ENCODE results near the gene KANK4.

KANK4 gene

DNA sequence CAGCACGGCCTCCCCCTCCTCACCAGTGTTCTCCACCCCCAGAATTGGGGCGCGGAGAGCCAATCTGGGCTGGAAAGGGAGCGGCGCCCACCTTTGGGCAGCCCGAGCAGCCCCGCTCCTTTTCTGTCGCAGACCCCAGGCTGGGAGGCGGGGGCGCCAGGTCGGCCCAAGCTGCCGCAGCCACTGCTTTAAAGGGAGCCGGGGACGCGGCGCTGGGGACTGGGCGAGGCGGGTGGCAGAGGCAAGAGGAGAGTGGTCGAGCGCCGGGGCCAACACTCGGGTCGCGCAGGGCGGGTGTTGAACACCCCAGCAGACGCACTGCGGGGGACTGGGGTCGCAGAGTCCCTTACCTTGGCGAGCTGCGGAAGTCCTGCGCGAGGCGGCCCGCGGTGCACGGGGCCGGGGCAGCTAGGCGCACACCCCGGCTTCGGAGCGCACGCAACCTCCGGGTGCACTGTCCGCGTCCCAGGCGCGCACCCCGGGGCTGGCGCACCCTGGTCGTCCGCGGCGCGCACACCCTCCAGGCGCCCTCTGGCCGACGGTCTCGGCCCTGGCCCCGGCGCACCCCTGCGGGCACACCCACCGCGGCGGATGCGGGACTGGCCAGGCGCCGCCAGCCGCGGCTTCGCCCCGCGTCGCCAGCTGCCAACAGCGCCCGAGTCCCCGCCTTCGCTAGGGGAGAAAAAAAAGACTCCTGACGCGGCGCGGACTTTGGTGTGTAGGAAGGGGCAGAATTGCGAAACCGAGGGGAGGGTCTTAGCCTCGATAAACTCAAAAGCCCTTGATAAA lies at the start of gene KANK4:
Gene KANK4, minus strand, starts transcription at position 679 of the 789 bp plus-strand sequence. CDS start 37,870 bp downstream, outside the sequence.
- DNase-seq (ENCODE audit: low spot score), result no peak

- DNase-seq (ENCODE audit: low spot score), result no peak
Observed at GRCh38 chr1:62368989-62369388, 49.8 kb upstream of the KANK4 start.

- no peak for DNase-seq (ENCODE audit: low spot score)
Observed at GRCh38 chr1:62367005-62367557, 47.8 kb upstream of the KANK4 start.

- DNase-seq (ENCODE audit: low spot score), result no peak
Observed at GRCh38 chr1:62364721-62365120, 45.5 kb upstream of the KANK4 start.

- DNase-seq (ENCODE audit: low spot score), result no peak
Observed at GRCh38 chr1:62362926-62363325, 43.7 kb upstream of the KANK4 start.

- no peak for DNase-seq (ENCODE audit: low spot score)
Observed at GRCh38 chr1:62362061-62362917, 43.1 kb upstream of the KANK4 start.

DNA sequence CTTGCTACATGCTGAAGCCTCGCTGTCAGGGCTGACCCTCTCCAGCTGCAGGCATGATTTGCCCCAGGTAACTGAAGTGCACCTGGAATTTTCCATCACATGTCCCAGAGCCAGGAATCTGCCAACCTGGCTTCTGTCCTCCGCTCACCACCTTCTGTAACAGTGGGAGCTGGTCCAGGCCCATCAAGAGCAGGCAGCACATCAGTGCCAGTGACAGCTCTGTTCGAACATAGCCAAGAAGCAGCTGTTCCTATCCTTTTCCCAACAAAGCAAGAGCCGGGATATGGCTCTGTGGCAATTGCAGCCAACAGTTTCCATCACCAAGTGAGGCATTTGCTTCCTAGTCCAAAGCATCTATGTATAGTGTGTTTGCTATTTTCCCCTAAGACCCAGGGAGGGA lies 42.2 kb upstream of the KANK4 start:
- no peak for DNase-seq (ENCODE audit: low spot score)

DNA sequence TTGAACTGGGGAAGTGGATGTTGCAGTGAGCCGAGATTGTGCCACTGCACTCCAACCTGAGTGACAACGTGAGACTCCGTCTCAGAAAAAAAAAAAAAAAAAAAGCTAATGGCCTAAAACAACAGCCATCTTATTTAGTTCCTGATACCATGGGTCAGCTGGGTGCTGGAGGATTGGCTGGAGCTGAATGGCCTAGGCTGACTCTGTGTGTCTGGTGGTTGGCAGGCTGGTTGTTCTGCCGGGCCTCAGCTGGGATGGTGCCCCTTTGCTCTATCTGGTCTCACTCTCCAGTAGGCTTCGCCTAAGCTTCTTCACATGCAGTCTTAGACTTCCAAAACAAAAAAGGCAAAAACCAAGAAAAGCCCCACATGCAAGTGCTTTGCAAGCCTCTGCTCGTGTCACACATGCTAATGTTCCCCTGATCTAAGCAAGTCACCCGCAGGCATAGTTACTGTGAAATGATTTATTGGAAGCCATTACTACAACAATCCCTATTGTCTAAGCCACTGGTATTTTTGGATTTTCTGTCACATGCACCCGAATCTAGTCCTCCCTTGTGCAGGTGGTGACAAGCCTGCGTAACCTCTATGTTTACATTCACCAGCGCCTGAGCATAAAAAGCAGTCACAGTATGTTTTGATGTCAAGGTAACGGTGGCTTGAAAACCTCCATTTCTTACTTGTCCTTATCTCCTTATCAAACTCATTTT lies 39.6 kb upstream of the KANK4 start:
- no peak for DNase-seq (ENCODE audit: low spot score)

- DNase-seq (ENCODE audit: low spot score), result no peak
Observed at GRCh38 chr1:62357916-62358315, 38.7 kb upstream of the KANK4 start.

GRCh38 chr1:62356257-62356835 lies 37.1 kb upstream of the KANK4 start:
- DNase-seq (ENCODE audit: low spot score), result no peak

GRCh38 chr1:62355095-62355494 lies 35.9 kb upstream of the KANK4 start:
- no peak for DNase-seq (ENCODE audit: low spot score)

- DNase-seq (ENCODE audit: low spot score), result no peak
Observed at GRCh38 chr1:62353853-62354252, 34.6 kb upstream of the KANK4 start.

- DNase-seq (ENCODE audit: low spot score), result no peak
Observed at GRCh38 chr1:62352387-62352786, 33.2 kb upstream of the KANK4 start.

- no peak for DNase-seq (ENCODE audit: low spot score)
Observed at GRCh38 chr1:62349470-62350233, 30.4 kb upstream of the KANK4 start.

DNA sequence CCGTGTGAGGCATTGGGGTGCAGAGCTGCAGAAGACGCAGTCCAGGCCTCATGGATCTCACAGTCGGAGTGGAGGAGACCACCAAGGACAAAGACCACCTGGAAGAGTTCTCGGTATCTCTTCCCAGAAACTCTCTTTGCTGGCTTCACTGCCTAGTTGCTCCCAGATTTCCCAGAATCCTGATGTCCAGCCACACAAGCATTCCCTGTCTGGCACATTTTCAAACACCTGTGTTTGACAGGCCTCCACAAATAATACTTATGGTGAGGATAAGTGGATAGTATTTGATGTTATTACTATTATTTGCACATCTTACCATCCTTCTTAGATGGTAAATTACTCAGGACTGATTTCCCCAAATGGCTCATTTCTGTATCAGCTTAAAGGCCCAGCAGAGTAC lies 27.7 kb upstream of the KANK4 start:
- no peak for DNase-seq (ENCODE audit: low spot score)

DNA sequence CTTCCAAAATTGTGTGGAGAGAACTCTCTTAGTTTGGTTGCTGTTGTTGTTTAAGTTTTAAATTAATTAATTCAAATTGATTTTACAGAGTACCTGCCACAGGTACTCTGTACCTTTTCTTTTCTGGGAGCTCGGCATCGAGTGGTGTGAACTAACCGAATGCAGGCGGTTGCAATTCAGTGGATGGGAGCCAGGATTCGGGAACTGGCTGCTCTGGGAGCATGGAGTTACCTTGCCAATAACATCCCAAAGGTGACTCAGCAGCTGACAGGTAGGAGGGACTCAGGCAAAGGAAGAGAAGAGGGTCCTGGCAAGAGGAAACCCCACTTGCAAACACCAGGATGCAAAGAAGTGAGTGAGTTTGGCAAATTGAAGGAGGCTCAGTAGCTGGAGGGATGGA lies 24.7 kb upstream of the KANK4 start:
- DNase-seq (ENCODE audit: low spot score), result no peak

GRCh38 chr1:62342270-62342669 lies 23.0 kb upstream of the KANK4 start:
- DNase-seq (ENCODE audit: low spot score), result no peak

- DNase-seq (ENCODE audit: low spot score), result no peak
Observed at GRCh38 chr1:62341615-62342014, 22.4 kb upstream of the KANK4 start.

- DNase-seq (ENCODE audit: low spot score), result no peak
Observed at GRCh38 chr1:62341089-62341488, 21.9 kb upstream of the KANK4 start.

DNA sequence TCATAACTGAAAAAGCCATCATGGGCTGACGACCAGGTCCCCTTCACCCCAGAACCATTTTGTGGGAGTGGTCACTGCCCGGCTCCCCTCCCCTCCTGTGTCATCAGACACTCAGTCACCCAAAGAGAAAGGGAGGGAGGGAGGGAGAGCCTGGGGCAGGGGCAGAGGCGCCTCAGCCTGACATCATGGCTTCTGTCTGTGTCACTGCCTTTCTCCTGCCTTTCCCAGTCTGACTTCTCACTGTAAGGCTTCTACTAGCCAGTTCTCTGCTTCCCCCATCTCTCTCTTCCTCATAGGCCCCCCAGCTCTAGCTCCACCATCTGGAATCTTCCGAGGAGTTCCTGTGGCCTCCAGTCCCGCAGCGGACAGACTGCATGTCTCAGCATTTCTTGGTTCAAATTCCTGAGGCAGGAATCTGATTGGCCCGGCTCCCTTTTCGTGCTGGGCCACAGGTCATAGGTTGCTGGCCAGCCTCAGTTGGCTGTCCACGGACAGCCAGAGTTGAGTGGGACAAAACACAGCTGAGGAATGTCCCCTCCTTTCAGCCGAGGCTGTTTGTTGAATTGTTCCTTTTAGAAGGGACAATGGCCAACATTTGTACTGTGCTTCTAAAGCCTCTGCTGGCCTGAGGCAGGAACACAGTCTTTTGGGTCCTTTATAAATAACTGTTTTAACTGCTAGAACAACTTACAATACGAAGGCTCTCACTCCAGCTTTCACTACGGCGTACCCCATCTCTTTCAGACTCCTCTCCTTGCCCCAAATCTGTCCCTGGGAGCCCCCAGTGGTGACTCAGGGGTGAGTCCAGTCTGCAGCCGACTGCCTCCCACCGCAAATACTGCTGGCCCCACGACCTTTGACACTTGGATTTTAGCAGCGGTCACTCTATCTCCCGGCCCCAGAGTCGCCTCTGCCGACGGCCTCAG lies 18.7 kb upstream of the KANK4 start:
- no peak for DNase-seq (ENCODE audit: low spot score)

Data from hematopoietic multipotent progenitor cell treated with erythropoietin and hydrocortisone succinate and interleukin-3 and kit ligand, for 15 days (in vitro differentiated cells).